Mucosa of rectum (tissue), 2 donors: ENCODE data around the gene ABCB6.

Experiments used
- H3K27ac ChIP-seq, 2 donors: one replicate each; pipeline ENCODE4 v1.7.0; 2013; ENCODE audit warnings: inconsistent platforms in 2 of 2, low read depth in 2 of 2, low read length in 2 of 2
- H3K27me3 ChIP-seq, 2 donors: one replicate each; pipeline ENCODE4 v1.7.0; 2013; ENCODE audit warnings: low read length in 2 of 2; ENCODE audit not compliant: control insufficient read depth in 2 of 2, insufficient read depth in 2 of 2
- H3K36me3 ChIP-seq, 2 donors: one replicate each; pipeline ENCODE4 v1.7.0; 2013; ENCODE audit warnings: low read length in 2 of 2; ENCODE audit not compliant: control insufficient read depth in 2 of 2, insufficient read depth in 2 of 2
- H3K4me1 ChIP-seq, 2 donors: one replicate each; pipeline ENCODE4 v1.7.0; 2013; ENCODE audit warnings: low read length in 2 of 2, mild to moderate bottlenecking in 1 of 2; ENCODE audit not compliant: control insufficient read depth in 2 of 2, insufficient read depth in 2 of 2
- H3K4me3 ChIP-seq, 2 donors: one replicate each; pipeline ENCODE4 v1.7.0; 2013; ENCODE audit warnings: low read length in 2 of 2
- H3K9ac ChIP-seq, 2 donors: one replicate each; pipeline ENCODE4 v1.7.0; 2013; ENCODE audit warnings: low read length in 2 of 2, low read depth in 1 of 2, mild to moderate bottlenecking in 1 of 2
- H3K9me3 ChIP-seq, 2 donors: one replicate each; pipeline ENCODE4 v1.7.0; 2013; ENCODE audit warnings: low read length in 2 of 2; ENCODE audit not compliant: control insufficient read depth in 2 of 2
- donor health status: healthy.
- donor health status: Normal muscosa, but diverticular disease.

The ABCB6 gene

GRCh38 chr2:219225350-219225749, 6.6 kb upstream of the ABCB6 start:
- H3K9me3 ChIP-seq = no peaks in the 10 kb centered on the region
- peaks cover 51 to 55% of the 10 kb centered on the region in 2 donors for H3K36me3 ChIP-seq
- no peak overlapping the region for H3K27ac ChIP-seq
- H3K4me3 ChIP-seq = no peak overlapping the region
- no peaks in the 10 kb centered on the region for H3K27me3 ChIP-seq
- no peak overlapping the region for H3K9ac ChIP-seq
- H3K4me1 ChIP-seq = peaks cover 17 to 18% of the 10 kb centered on the region in 2 donors

GRCh38 chr2:219223831-219224610, 5.3 kb upstream of the ABCB6 start:
- H3K4me3 ChIP-seq = no peak overlapping the region
- no peak overlapping the region for H3K27ac ChIP-seq
- H3K27me3 ChIP-seq = no peaks in the 10 kb centered on the region
- H3K9ac ChIP-seq = no peak overlapping the region
- H3K36me3 ChIP-seq = peaks cover 54 to 65% of the 10 kb centered on the region in 2 donors
- peaks cover 21% of the 10 kb centered on the region in 2 donors for H3K4me1 ChIP-seq
- H3K9me3 ChIP-seq = no peaks in the 10 kb centered on the region

GRCh38 chr2:219221957-219222518, 3.3 kb upstream of the ABCB6 start:
- H3K36me3 ChIP-seq = peaks cover 54 to 63% of the 10 kb centered on the region in 2 donors
- H3K9ac ChIP-seq = no peak overlapping the region
- no peaks in the 10 kb centered on the region for H3K27me3 ChIP-seq
- no peak overlapping the region for H3K27ac ChIP-seq
- H3K4me3 ChIP-seq = no peak overlapping the region
- no peaks in the 10 kb centered on the region for H3K9me3 ChIP-seq
- H3K4me1 ChIP-seq = peaks cover 25 to 27% of the 10 kb centered on the region in 2 donors

- no peak overlapping the region for H3K27ac ChIP-seq
These were observed 2.1 kb upstream of the ABCB6 start for GRCh38 chr2:219220652-219221402.

GRCh38 chr2:219219784-219220532, 1.2 kb upstream of the ABCB6 start:
- H3K4me3 ChIP-seq = no peak overlapping the region
- H3K9me3 ChIP-seq = no peaks in the 10 kb centered on the region
- H3K27me3 ChIP-seq = no peaks in the 10 kb centered on the region
- H3K4me1 ChIP-seq = peaks cover 25 to 27% of the 10 kb centered on the region in 2 donors
- peak overlapping the region in 1 of 2 donors; percentile 68 for H3K9ac ChIP-seq
- H3K27ac ChIP-seq = no peak overlapping the region
- H3K36me3 ChIP-seq = peaks cover 45 to 49% of the 10 kb centered on the region in 2 donors

More at GRCh38 chr2:219220652-219221402, 2.1 kb upstream of the ABCB6 start:
- no peak overlapping the region for H3K9ac ChIP-seq
- H3K9me3 ChIP-seq = no peaks in the 10 kb centered on the region
- H3K4me3 ChIP-seq = no peak overlapping the region
- H3K36me3 ChIP-seq = peaks cover 53 to 58% of the 10 kb centered on the region in 2 donors
- no peaks in the 10 kb centered on the region for H3K27me3 ChIP-seq
- peaks cover 25 to 27% of the 10 kb centered on the region in 2 donors for H3K4me1 ChIP-seq

- H3K4me1 ChIP-seq = peaks cover 25 to 27% of the 10 kb centered on the region in 2 donors
- H3K9me3 ChIP-seq = no peaks in the 10 kb centered on the region
- peak overlapping the region; percentile 71 to 74 for H3K4me3 ChIP-seq
- peak overlapping the region; percentile 56 to 68 for H3K9ac ChIP-seq
- H3K27ac ChIP-seq = peak overlapping the region; percentile 87 to 90
- peaks cover 34 to 38% of the 10 kb centered on the region in 2 donors for H3K36me3 ChIP-seq
- no peaks in the 10 kb centered on the region for H3K27me3 ChIP-seq
These were observed 484 bp downstream of the ABCB6 start for GRCh38 chr2:219218217-219218731.

- Histone ChIP-seq H3K27me3 (no peaks in the 10 kb centered on the region), H3K4me1 (peaks cover 25 to 27% of the 10 kb centered on the region in 2 donors), H3K27ac (no peak overlapping the region), H3K4me3 (no peak overlapping the region), H3K36me3 (peaks cover 26% of the 10 kb centered on the region in 2 donors), H3K9me3 (no peaks in the 10 kb centered on the region), H3K9ac (no peak overlapping the region)
These were observed 2.2 kb downstream of the ABCB6 start for GRCh38 chr2:219216535-219216915.

GRCh38 chr2:219215871-219216534, 2.8 kb downstream of the ABCB6 start:
- H3K9ac ChIP-seq = no peak overlapping the region
- no peak overlapping the region for H3K27ac ChIP-seq
- H3K9me3 ChIP-seq = no peaks in the 10 kb centered on the region
- no peak overlapping the region for H3K4me3 ChIP-seq
- peaks cover 25 to 27% of the 10 kb centered on the region in 2 donors for H3K4me1 ChIP-seq
- H3K27me3 ChIP-seq = no peaks in the 10 kb centered on the region
- H3K36me3 ChIP-seq = peaks cover 21 to 26% of the 10 kb centered on the region in 2 donors

- peaks cover 12 to 25% of the 10 kb centered on the region in 2 donors for H3K36me3 ChIP-seq
- H3K27me3 ChIP-seq = no peaks in the 10 kb centered on the region
- no peak overlapping the region for H3K4me3 ChIP-seq
- no peak overlapping the region for H3K9ac ChIP-seq
- peaks cover 25 to 26% of the 10 kb centered on the region in 2 donors for H3K4me1 ChIP-seq
- no peaks in the 10 kb centered on the region for H3K9me3 ChIP-seq
- no peak overlapping the region for H3K27ac ChIP-seq
These were observed 4.0 kb downstream of the ABCB6 start for GRCh38 chr2:219214786-219215185.
